ENCODE data around the gene AMPD3. TPM values are rescaled to one million over a fixed set of nuclear protein-coding genes. Genes with fewer than 3 reads are reported as not detected.

Gene AMPD3
- total and polyA plus RNA-seq, 2 of the 13 experiments (the other 11 are each of a cell fraction or from before 2014, with no cell fraction given), result 0.33 to 2.3 TPM

- TF ChIP-seq ZXDC (CRISPR knock-in tag; IDR thresholded peaks at IDR 0.05), result no peak
- no peak for TF ChIP-seq JUN (CRISPR knock-in tag; IDR thresholded peaks at IDR 0.05)
- TF ChIP-seq SPEN (CRISPR knock-in tag; IDR thresholded peaks at IDR 0.05; ENCODE audit: low read depth), result no peak
- no peak for TF ChIP-seq RXRA (CRISPR knock-in tag; IDR thresholded peaks at IDR 0.05)
- TF ChIP-seq ZNF772 (CRISPR knock-in tag; IDR thresholded peaks at IDR 0.05), result no peak
- TF ChIP-seq SRF (IDR thresholded peaks at IDR 0.05; ENCODE audit: low read depth, low read length), result no peak
- TF ChIP-seq NR2F1 (CRISPR knock-in tag; IDR thresholded peaks at IDR 0.05), result no peak
- TF ChIP-seq ZMYM2 (CRISPR knock-in tag; IDR thresholded peaks at IDR 0.05), result no peak
- TF ChIP-seq TAF1 (CRISPR knock-in tag; IDR thresholded peaks at IDR 0.05), result no peak
- no peak for TF ChIP-seq ZNF350 (CRISPR knock-in tag; IDR thresholded peaks at IDR 0.05; ENCODE audit: borderline replicate concordance, low read depth)
- no peak for TF ChIP-seq RCOR2 (CRISPR knock-in tag; IDR thresholded peaks at IDR 0.05)
These were observed 40.4 kb upstream of the AMPD3 start (continued) for GRCh38 chr11:10414659-10415058.

GRCh38 chr11:10415817-10416392 is 39.2 kb upstream of the AMPD3 start:
- no peaks in the 10 kb centered on the region for H4K20me1 ChIP-seq (ENCODE audit: insufficient read depth, low read length)
- no peak overlapping the region for H3K4me2 ChIP-seq (ENCODE audit: low read depth, low read length)
- intact Hi-C loops (cut with micrococcal nuclease; ENCODE audit: unreplicated experiment) (no loop called here), in situ Hi-C loops (cut with HindIII; ENCODE audit: extremely low pct_ligation_motif_present, low pct_unique_long_range_greater_than_20kb) (no loop called here)
- no peak overlapping the region for H3K9ac ChIP-seq (ENCODE audit: insufficient read depth, low read depth, low read length)
- H3K27me3 ChIP-seq (ENCODE audit: control insufficient read depth in 1 of 2, insufficient read depth in 2 of 2, low read length in 2 of 2), result no peaks in the 10 kb centered on the region
- POLR2A ChIA-PET, result no interaction called here
- WGBS (ENCODE audit: low lambda C conversion rate), result 27% methylated on average over 7 of the region's 7 CpGs
- H3K36me3 ChIP-seq (replicated peaks in 1 of 2; ENCODE audit: control insufficient read depth in 1 of 2, insufficient read depth in 2 of 2, low read length in 2 of 2), result no peaks in the 10 kb centered on the region
- no peak overlapping the region for H3K4me3 ChIP-seq (replicated peaks in 1 of 3; ENCODE audit: insufficient read depth in 1 of 3, low read depth in 2 of 3, low read length in 3 of 3)
- no peak overlapping the region for H3K27ac ChIP-seq (ENCODE audit: extremely low read length, insufficient read depth, low read length)
- no TSS peak for BruUV-seq (replicated peaks)
- no peak for FAIRE-seq
- no peak for ATAC-seq
- no peaks in the 10 kb centered on the region for H3K4me1 ChIP-seq (ENCODE audit: insufficient read depth, low read length)
- no peaks in the 10 kb centered on the region for H3K79me2 ChIP-seq (ENCODE audit: insufficient read depth, low read length)
- CTCF ChIA-PET (ENCODE audit: low intra/inter-chr PET ratio, low total read pairs), result no interaction called here
- no peak overlapping the region for H2AFZ ChIP-seq (ENCODE audit: low read length)
- no peak for DNase-seq (ENCODE audit: low spot score)
- H3K9me3 ChIP-seq (ENCODE audit: low read length), result no peaks in the 10 kb centered on the region
- no peak for TF ChIP-seq RFX1 (IDR thresholded peaks at IDR 0.05)
- no peak for TF ChIP-seq ELF4 (CRISPR knock-in tag; IDR thresholded peaks at IDR 0.05; ENCODE audit: borderline replicate concordance)
- TF ChIP-seq ZNF17 (CRISPR knock-in tag; IDR thresholded peaks at IDR 0.05), result no peak
- TF ChIP-seq ZNF784 (CRISPR knock-in tag; IDR thresholded peaks at IDR 0.05; ENCODE audit: borderline replicate concordance), result no peak
- no peak for TF ChIP-seq TRIM24 (CRISPR knock-in tag; IDR thresholded peaks at IDR 0.05)
- no peak for TF ChIP-seq KLF6 (CRISPR knock-in tag; IDR thresholded peaks at IDR 0.05)
- TF ChIP-seq ZNF569 (CRISPR knock-in tag; IDR thresholded peaks at IDR 0.05; ENCODE audit: borderline replicate concordance), result no peak

Measured in HepG2 (cell line).